B cell (primary cell): Measurements from ENCODE around the gene GHR. TPM values are rescaled to one million over a fixed set of nuclear protein-coding genes. Genes with fewer than 3 reads are reported as not detected.

Experiments used
- ATAC-seq: fragments of 200-7000 bp; cut with Tn5 transposase; one replicate; pipeline ENCODE4 v1.10.0; 2021; ENCODE audit warnings: low read depth, mild to moderate bottlenecking, moderate number of reproducible peaks, moderate library complexity
- CTCF ChIA-PET: fragments of 350-600 bp; sonication (Branson Sonifier 250); formaldehyde crosslinking; loops from one replicate; lab custom pipeline; 2021; ENCODE audit warnings: antibody characterized with exemption, inconsistent platforms; lab: Charles Lee
- POLR2A ChIA-PET: fragments of 350-600 bp; sonication (Branson Sonifier 250); formaldehyde crosslinking; loops from one replicate; lab custom pipeline; 2021; ENCODE audit warnings: antibody characterized with exemption; lab: Charles Lee
- DNase-seq: peaks from one replicate; pipeline ENCODE4 v3.0.0; 2013
- H2AFZ ChIP-seq: 2 replicates; pipeline ENCODE4 v1.6.1; 2012; ENCODE audit warnings: mild to moderate bottlenecking, low read depth, low read length; ENCODE audit not compliant: insufficient read depth, poor library complexity, severe bottlenecking
- H3K27ac ChIP-seq, 2 donors: 1 replicate in 1 of 2; 2 replicates in 1 of 2; pipeline ENCODE4 v1.5.1; 2012 to 2013; ENCODE audit warnings: low read length in 2 of 2, mild to moderate bottlenecking in 2 of 2, moderate library complexity in 1 of 2
- H3K27me3 ChIP-seq, 4 experiments: fragments of 200-600 bp in 1 of 4; sonication (generic) in 1 of 4; replicated peaks in 1 of 4; 1 replicate in 2 of 4; 2 replicates in 2 of 4; pipeline versions ENCODE4 v1.6.1 to v1.7.0; 2013 to 2016; ENCODE audit warnings: low read length in 3 of 4, mild to moderate bottlenecking in 2 of 4, mixed read lengths in 1 of 4, moderate library complexity in 1 of 4; ENCODE audit not compliant: insufficient read depth in 4 of 4, control insufficient read depth in 3 of 4; ENCODE audit errors: control extremely low read depth in 1 of 4
- H3K36me3 ChIP-seq, 2 experiments: replicated peaks in 1 of 2; 1 replicate in 1 of 2; 2 replicates in 1 of 2; pipeline versions ENCODE4 v1.6.1 to v1.7.1; 2013; ENCODE audit warnings: low read length in 1 of 2; ENCODE audit not compliant: insufficient read depth in 2 of 2, control insufficient read depth in 1 of 2; ENCODE audit errors: control extremely low read depth in 1 of 2, extremely low read depth in 1 of 2
- H3K4me1 ChIP-seq, 2 donors: fragments of 200-600 bp in 1 of 2; sonication (generic) in 1 of 2; 1 replicate in 1 of 2; 2 replicates in 1 of 2; pipeline versions ENCODE4 v1.5.1 to v1.6.1; 2013 to 2017; ENCODE audit warnings: low read length in 2 of 2; ENCODE audit not compliant: control insufficient read depth in 2 of 2, insufficient read depth in 2 of 2
- H3K4me2 ChIP-seq: replicated peaks from 2 replicates; pipeline ENCODE3; 2012; ENCODE audit warnings: mild to moderate bottlenecking, low read depth, low read length; ENCODE audit not compliant: poor library complexity, severe bottlenecking
- H3K4me3 ChIP-seq, 5 experiments: fragments of 200-600 bp in 1 of 5; sonication (generic) in 1 of 5; 1 replicate in 3 of 5; 2 replicates in 2 of 5; pipeline versions ENCODE4 v1.5.1 to v1.7.0; 2011 to 2016; ENCODE audit warnings: low read length in 4 of 5, mild to moderate bottlenecking in 4 of 5, low read depth in 2 of 5, control low read depth in 1 of 5, moderate library complexity in 1 of 5; ENCODE audit not compliant: insufficient read depth in 1 of 5; ENCODE audit errors: control extremely low read depth in 1 of 5, extremely low read depth in 1 of 5
- H3K79me2 ChIP-seq: fragments of 200-600 bp; sonication (generic); one replicate; pipeline ENCODE4 v1.6.0; 2016; ENCODE audit warnings: low read length; ENCODE audit not compliant: control insufficient read depth, insufficient read depth
- H3K9ac ChIP-seq: fragments of 200-600 bp; sonication (generic); 2 replicates; pipeline ENCODE4 v1.6.1; 2017; ENCODE audit warnings: mild to moderate bottlenecking, low read length, moderate library complexity
- H3K9me3 ChIP-seq, 3 donors: one replicate each; pipeline versions ENCODE4 v1.6.1 to v1.7.1; 2013; ENCODE audit warnings: low read length in 2 of 3; ENCODE audit not compliant: control insufficient read depth in 2 of 3, insufficient read depth in 1 of 3; ENCODE audit errors: control extremely low read depth in 1 of 3
- H4K20me1 ChIP-seq: 2 replicates; pipeline ENCODE4 v1.6.0; 2012; ENCODE audit warnings: mild to moderate bottlenecking, low read length; ENCODE audit not compliant: insufficient read depth, control insufficient read depth, poor library complexity, severe bottlenecking
- H3K27ac Mint-ChIP-seq: one replicate; pipeline ENCODE4 v1.8.0; 2021; ENCODE audit warnings: mixed read lengths
- H3K27me3 Mint-ChIP-seq: one replicate; pipeline ENCODE4 v1.8.0; 2021; ENCODE audit warnings: mixed read lengths
- H3K4me1 Mint-ChIP-seq: one replicate; pipeline ENCODE4 v1.8.0; 2021; ENCODE audit warnings: mixed read lengths
- H3K4me3 Mint-ChIP-seq: one replicate; pipeline ENCODE4 v1.8.0; 2021; ENCODE audit warnings: mixed read lengths
- H3K9me3 Mint-ChIP-seq: one replicate; pipeline ENCODE4 v1.8.0; 2022; ENCODE audit warnings: mixed read lengths; ENCODE audit not compliant: insufficient read depth
- EZH2 ChIP-seq: IDR thresholded peaks from 2 replicates; pipeline ENCODE4 v1.6.1; 2012; ENCODE audit warnings: borderline replicate concordance, low read depth, mild to moderate bottlenecking, moderate library complexity, low read length; ENCODE audit not compliant: insufficient read depth, poor library complexity, severe bottlenecking
- WGBS: methylation state at CpG from one replicate; pipeline ENCODE4 v1.1.5; 2013; ENCODE audit warnings: missing lambda C conversion rate; ENCODE audit not compliant: insufficient coverage; 5-methylcytosine and 5-hydroxymethylcytosine counted together
- intact Hi-C: fragments of 100-400 bp; cut with micrococcal nuclease; formaldehyde crosslinking; loops from one replicate; pipeline ENCODE4 v1.10.0; 2022
- polyA plus RNA-seq: library from polyadenylated mRNA; depleted of rRNA; stranded (reverse); fragments of >200 nt; gene quantifications from 2 replicates; pipeline ENCODE4 v1.2.3, GENCODE V29; 2012
- total RNA-seq, 2 donors: library from RNA; stranded (reverse); fragments of 120-200 nt in 1 of 2; gene quantifications; 1 replicate in 1 of 2; 2 replicates in 1 of 2; pipeline versions ENCODE4 v1.2.3 to v1.2.4, GENCODE V29; 2013 to 2022
- TF ChIP-seq, protein P1 (sequence below): fragments of 200-600 bp; IDR thresholded peaks from one replicate; pipeline ENCODE4 v1.8.0; 2022; ENCODE audit warnings: antibody characterized with exemption, mild to moderate bottlenecking

GHR gene
- total and polyA plus RNA-seq, 2 donors (not counting 1 experiment from before 2014, with no cell fraction given): not detected

DNA sequence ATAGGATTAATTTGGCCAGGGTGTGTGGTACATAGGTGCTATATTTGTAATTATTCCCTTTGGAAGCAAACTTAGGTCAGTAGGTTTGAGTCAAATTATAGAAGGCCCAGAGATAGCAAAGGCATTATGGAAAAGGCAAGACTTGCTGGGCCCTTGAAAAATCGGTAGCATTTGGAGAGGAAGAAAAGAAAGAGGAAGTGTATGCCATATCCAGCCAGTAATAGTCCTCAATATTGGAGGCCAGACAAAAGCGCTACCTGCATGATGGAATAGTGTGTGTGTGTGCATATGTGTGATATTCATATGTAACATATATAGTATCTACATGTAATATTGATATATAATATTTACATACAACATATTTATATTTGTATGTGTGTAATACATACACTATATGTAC lies 146.1 kb downstream of the GHR start:
- H3K4me2 ChIP-seq: no peak overlapping the region
- intact Hi-C loops: no loop called here
- no peak overlapping the region for H3K4me3 Mint-ChIP-seq
- no peaks in the 10 kb centered on the region for H4K20me1 ChIP-seq
- H3K9me3 ChIP-seq: no peaks in the 10 kb centered on the region
- ChIA-PET POLR2A (no interaction called here), CTCF (no interaction called here)
- no peak for DNase-seq
- no peak overlapping the region for H3K27ac ChIP-seq
- WGBS: no CpG with 5 or more reads among the region's 2 CpGs
- H3K4me3 ChIP-seq: no peak overlapping the region
- TF ChIP-seq EZH2: no peak
- TF ChIP-seq, protein P1, sequence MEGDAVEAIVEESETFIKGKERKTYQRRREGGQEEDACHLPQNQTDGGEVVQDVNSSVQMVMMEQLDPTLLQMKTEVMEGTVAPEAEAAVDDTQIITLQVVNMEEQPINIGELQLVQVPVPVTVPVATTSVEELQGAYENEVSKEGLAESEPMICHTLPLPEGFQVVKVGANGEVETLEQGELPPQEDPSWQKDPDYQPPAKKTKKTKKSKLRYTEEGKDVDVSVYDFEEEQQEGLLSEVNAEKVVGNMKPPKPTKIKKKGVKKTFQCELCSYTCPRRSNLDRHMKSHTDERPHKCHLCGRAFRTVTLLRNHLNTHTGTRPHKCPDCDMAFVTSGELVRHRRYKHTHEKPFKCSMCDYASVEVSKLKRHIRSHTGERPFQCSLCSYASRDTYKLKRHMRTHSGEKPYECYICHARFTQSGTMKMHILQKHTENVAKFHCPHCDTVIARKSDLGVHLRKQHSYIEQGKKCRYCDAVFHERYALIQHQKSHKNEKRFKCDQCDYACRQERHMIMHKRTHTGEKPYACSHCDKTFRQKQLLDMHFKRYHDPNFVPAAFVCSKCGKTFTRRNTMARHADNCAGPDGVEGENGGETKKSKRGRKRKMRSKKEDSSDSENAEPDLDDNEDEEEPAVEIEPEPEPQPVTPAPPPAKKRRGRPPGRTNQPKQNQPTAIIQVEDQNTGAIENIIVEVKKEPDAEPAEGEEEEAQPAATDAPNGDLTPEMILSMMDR: no peak
- H3K9me3 Mint-ChIP-seq: no peaks in the 10 kb centered on the region
- no peak overlapping the region for H2AFZ ChIP-seq
- H3K36me3 ChIP-seq: no peaks in the 10 kb centered on the region
- H3K27me3 Mint-ChIP-seq: peaks cover 34% of the 10 kb centered on the region
- no peaks in the 10 kb centered on the region for H3K4me1 Mint-ChIP-seq
- H3K9ac ChIP-seq: no peak overlapping the region
- no peaks in the 10 kb centered on the region for H3K27me3 ChIP-seq
- no peaks in the 10 kb centered on the region for H3K79me2 ChIP-seq
- no peak overlapping the region for H3K27ac Mint-ChIP-seq
- ATAC-seq: no peak
- H3K4me1 ChIP-seq: no peaks in the 10 kb centered on the region

DNA sequence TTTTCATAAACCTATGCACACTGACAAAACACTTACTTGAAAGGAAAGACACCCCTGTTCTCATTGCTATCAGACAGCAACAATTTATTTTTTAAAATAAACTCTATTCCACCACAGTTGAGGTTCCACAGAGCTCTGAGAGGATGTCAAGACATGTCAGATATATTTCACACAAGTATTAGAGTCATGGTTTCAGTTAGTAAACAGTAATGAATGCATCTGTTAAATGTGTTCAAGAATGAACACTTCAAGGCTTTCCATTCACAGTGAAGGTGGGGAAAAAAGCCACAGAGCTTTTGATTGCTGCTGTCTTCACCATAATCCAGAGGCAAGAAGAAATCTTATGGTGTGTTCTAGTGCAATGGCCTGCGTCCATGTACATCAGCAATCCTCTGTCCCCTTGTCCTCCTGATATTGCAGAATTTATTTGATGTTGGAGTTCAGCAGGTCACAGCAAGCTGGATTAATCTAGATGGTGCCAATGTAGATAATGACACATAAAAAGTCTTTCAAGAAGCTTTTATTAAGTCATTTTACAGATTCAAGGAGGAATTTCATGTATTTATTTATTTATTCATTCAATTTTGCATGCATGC lies 146.8 kb downstream of the GHR start:
- ChIA-PET CTCF (interaction anchor here (0.6 to 1.0 kb wide), 2 partner anchors 13 to 860 kb away, joined by 3 to 5 read pairs; no protein-coding TSS in a partner anchor), POLR2A (no interaction called here)
- H2AFZ ChIP-seq: no peak overlapping the region
- Mint-ChIP-seq H3K27me3 (peaks cover 41% of the 10 kb centered on the region), H3K4me3 (no peak overlapping the region), H3K27ac (no peak overlapping the region), H3K4me1 (no peaks in the 10 kb centered on the region), H3K9me3 (no peaks in the 10 kb centered on the region)
- H3K79me2 ChIP-seq: no peaks in the 10 kb centered on the region
- no peak overlapping the region for H3K27ac ChIP-seq
- H3K9ac ChIP-seq: no peak overlapping the region
- no peak overlapping the region for H3K4me2 ChIP-seq
- ATAC-seq (no peak), DNase-seq (no peak)
- TF ChIP-seq, protein P1: no peak
- no peak for TF ChIP-seq EZH2
- no peaks in the 10 kb centered on the region for H3K9me3 ChIP-seq
- no peaks in the 10 kb centered on the region for H4K20me1 ChIP-seq
- no peaks in the 10 kb centered on the region for H3K27me3 ChIP-seq
- H3K4me1 ChIP-seq: no peaks in the 10 kb centered on the region
- H3K36me3 ChIP-seq: no peaks in the 10 kb centered on the region
- intact Hi-C loops: no loop called here
- no peak overlapping the region for H3K4me3 ChIP-seq
- WGBS: no CpG with 5 or more reads among the region's 1 CpG
